Smooth muscle cell (in vitro differentiated cells): ENCODE measurements around the gene KMT2B. TPM values are rescaled to one million over a fixed set of nuclear protein-coding genes. Genes with fewer than 3 reads are reported as not detected.

Experiments used
- DNase-seq: peaks from one replicate; lab custom pipeline; 2025; ENCODE audit not compliant: unreplicated experiment; lab: John Stamatoyannopoulos, UW
- H2AFZ ChIP-seq: fragments of 200-600 bp; sonication (generic); 2 replicates; pipeline ENCODE4 v1.6.0; 2016; ENCODE audit warnings: antibody characterized with exemption, low read depth, mild to moderate bottlenecking
- H3F3A ChIP-seq: fragments of 200-600 bp; sonication (generic); 2 replicates; pipeline ENCODE4 v1.6.0; 2017; ENCODE audit warnings: antibody characterized with exemption, low read depth
- H3K27ac ChIP-seq: fragments of 200-600 bp; sonication (generic); 2 replicates; pipeline ENCODE4 v1.5.1; 2016; ENCODE audit warnings: low read depth, mild to moderate bottlenecking
- H3K27me3 ChIP-seq: fragments of 200-600 bp; sonication (generic); 2 replicates; pipeline ENCODE4 v1.6.1; 2016; ENCODE audit warnings: low read depth, mild to moderate bottlenecking
- H3K36me3 ChIP-seq: fragments of 200-600 bp; sonication (generic); 2 replicates; pipeline ENCODE4 v1.5.1; 2016; ENCODE audit warnings: low read depth
- H3K4me1 ChIP-seq: fragments of 200-600 bp; sonication (generic); 2 replicates; pipeline ENCODE4 v1.5.1; 2016; ENCODE audit warnings: low read depth
- H3K4me2 ChIP-seq: fragments of 200-600 bp; sonication (generic); 2 replicates; pipeline ENCODE4 v1.6.0; 2016; ENCODE audit warnings: mild to moderate bottlenecking
- H3K4me3 ChIP-seq: fragments of 200-600 bp; sonication (generic); 2 replicates; pipeline ENCODE4 v1.5.1; 2016; ENCODE audit warnings: mild to moderate bottlenecking
- H3K79me2 ChIP-seq: fragments of 200-600 bp; sonication (generic); 2 replicates; pipeline ENCODE4 v1.6.0; 2016; ENCODE audit warnings: low read depth, mild to moderate bottlenecking
- H3K9ac ChIP-seq: fragments of 200-600 bp; sonication (generic); 2 replicates; pipeline ENCODE4 v1.6.0; 2016; ENCODE audit warnings: low read depth
- H3K9me3 ChIP-seq: fragments of 200-600 bp; sonication (generic); replicated peaks from 2 replicates; pipeline ENCODE4 v1.5.1; 2016; ENCODE audit warnings: low read depth
- H4K20me1 ChIP-seq: fragments of 200-600 bp; sonication (generic); 2 replicates; pipeline ENCODE4 v1.6.0; 2016; ENCODE audit warnings: low read depth
- WGBS: methylation state at CpG from one replicate; pipeline ENCODE4 v1.1.7; 2016; ENCODE audit warnings: low lambda C conversion rate; 5-methylcytosine and 5-hydroxymethylcytosine counted together
- polyA plus RNA-seq: library from polyadenylated mRNA; unstranded; fragments of >200 nt; fragmentation: Nextera tagmentation; extraction: Ambion mirVana; gene quantifications from 2 replicates; pipeline ENCODE4 v1.2.1, GENCODE V29; 2016
- total RNA-seq: library from RNA; depleted of rRNA; stranded (reverse); fragments of >200 nt; gene quantifications from 2 replicates; pipeline ENCODE4 v1.2.3, GENCODE V29; 2014
- TF ChIP-seq, protein P1 (sequence below): fragments of 200-600 bp; sonication (generic); IDR thresholded peaks from 2 replicates; pipeline ENCODE4 v1.5.1; 2017; ENCODE audit warnings: borderline replicate concordance, mild to moderate bottlenecking, antibody characterized with exemption; ENCODE audit not compliant: insufficient read depth, poor library complexity, severe bottlenecking

KMT2B gene
- total and polyA plus RNA-seq, 2 experiments from 2014 or later, result 8.8 to 31.1 TPM

DNA sequence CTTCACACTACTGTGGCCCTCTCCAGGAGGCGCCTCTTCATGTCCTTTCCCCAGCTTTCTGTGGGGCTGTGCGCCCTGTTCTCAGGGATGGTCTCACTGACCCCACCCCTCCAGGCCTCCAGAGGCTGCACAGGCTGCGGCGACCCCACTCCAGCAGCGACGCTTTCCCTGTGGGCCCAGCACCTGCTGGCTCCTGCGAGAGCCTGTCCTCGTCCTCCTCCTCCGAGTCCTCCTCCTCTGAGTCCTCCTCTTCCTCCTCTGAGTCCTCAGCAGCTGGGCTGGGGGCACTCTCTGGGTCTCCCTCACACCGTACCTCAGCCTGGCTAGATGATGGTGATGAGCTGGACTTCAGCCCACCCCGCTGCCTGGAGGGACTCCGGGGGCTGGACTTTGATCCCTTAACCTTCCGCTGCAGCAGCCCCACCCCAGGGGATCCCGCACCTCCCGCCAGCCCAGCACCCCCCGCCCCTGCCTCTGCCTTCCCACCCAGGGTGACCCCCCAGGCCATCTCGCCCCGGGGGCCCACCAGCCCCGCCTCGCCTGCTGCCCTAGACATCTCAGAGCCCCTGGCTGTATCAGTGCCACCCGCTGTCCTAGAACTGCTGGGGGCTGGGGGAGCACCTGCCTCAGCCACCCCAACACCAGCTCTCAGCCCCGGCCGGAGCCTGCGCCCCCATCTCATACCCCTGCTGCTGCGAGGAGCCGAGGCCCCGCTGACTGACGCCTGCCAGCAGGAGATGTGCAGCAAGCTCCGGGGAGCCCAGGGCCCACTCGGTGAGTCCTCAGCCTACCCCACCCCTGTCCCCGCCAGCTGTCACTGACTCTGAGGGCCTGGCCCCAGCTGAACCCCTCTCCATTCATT, 68.7 kb downstream of the KMT2B start:
- Histone ChIP-seq H3K79me2 (no peaks in the 10 kb centered on the region), H3K27ac (no peak overlapping the region), H3K4me1 (no peaks in the 10 kb centered on the region), H3K9ac (no peak overlapping the region), H3F3A (no peaks in the 10 kb centered on the region), H3K4me3 (no peak overlapping the region), H3K36me3 (no peaks in the 10 kb centered on the region), H4K20me1 (no peaks in the 10 kb centered on the region), H3K27me3 (no peaks in the 10 kb centered on the region), H2AFZ (no peak overlapping the region), H3K4me2 (no peak overlapping the region), H3K9me3 (no peaks in the 10 kb centered on the region)
- no peak for DNase-seq
- TF ChIP-seq, protein P1, sequence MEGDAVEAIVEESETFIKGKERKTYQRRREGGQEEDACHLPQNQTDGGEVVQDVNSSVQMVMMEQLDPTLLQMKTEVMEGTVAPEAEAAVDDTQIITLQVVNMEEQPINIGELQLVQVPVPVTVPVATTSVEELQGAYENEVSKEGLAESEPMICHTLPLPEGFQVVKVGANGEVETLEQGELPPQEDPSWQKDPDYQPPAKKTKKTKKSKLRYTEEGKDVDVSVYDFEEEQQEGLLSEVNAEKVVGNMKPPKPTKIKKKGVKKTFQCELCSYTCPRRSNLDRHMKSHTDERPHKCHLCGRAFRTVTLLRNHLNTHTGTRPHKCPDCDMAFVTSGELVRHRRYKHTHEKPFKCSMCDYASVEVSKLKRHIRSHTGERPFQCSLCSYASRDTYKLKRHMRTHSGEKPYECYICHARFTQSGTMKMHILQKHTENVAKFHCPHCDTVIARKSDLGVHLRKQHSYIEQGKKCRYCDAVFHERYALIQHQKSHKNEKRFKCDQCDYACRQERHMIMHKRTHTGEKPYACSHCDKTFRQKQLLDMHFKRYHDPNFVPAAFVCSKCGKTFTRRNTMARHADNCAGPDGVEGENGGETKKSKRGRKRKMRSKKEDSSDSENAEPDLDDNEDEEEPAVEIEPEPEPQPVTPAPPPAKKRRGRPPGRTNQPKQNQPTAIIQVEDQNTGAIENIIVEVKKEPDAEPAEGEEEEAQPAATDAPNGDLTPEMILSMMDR, result no peak
- WGBS, result 97% methylated on average over 18 of the region's 31 CpGs

DNA sequence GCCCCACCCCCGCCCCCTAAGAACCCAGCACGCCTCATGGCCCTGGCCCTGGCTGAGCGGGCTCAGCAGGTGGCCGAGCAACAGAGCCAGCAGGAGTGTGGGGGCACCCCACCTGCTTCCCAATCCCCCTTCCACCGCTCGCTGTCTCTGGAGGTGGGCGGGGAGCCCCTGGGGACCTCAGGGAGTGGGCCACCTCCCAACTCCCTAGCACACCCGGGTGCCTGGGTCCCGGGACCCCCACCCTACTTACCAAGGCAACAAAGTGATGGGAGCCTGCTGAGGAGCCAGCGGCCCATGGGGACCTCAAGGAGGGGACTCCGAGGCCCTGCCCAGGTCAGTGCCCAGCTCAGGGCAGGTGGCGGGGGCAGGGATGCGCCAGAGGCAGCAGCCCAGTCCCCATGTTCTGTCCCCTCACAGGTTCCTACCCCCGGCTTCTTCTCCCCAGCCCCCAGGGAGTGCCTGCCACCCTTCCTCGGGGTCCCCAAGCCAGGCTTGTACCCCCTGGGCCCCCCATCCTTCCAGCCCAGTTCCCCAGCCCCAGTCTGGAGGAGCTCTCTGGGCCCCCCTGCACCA, 69.5 kb downstream of the KMT2B start:
- H3K9me3 ChIP-seq, result no peaks in the 10 kb centered on the region
- H3K4me1 ChIP-seq, result no peaks in the 10 kb centered on the region
- no peaks in the 10 kb centered on the region for H4K20me1 ChIP-seq
- H3F3A ChIP-seq, result no peaks in the 10 kb centered on the region
- no peaks in the 10 kb centered on the region for H3K79me2 ChIP-seq
- no peaks in the 10 kb centered on the region for H3K27me3 ChIP-seq
- WGBS, result 93% methylated on average over 13 of the region's 15 CpGs
- TF ChIP-seq, protein P1, result no peak
- H3K4me3 ChIP-seq, result no peak overlapping the region
- H3K36me3 ChIP-seq, result no peaks in the 10 kb centered on the region
- H3K4me2 ChIP-seq, result no peak overlapping the region
- no peak overlapping the region for H3K9ac ChIP-seq
- DNase-seq, result no peak
- no peak overlapping the region for H2AFZ ChIP-seq
- H3K27ac ChIP-seq, result no peak overlapping the region

Other genes starting within 250 kb of the KMT2B start
- 203 and 298 TPM in 2 replicates for gene KRTDAP, start 227.5 kb upstream of the KMT2B start, total RNA-seq
- gene KRTDAP, start 227.5 kb upstream of the KMT2B start, polyA plus RNA-seq, result 41.7 and 68.3 TPM in 2 replicates
- 46.5 and 132 TPM in 2 replicates for gene DMKN, start 204.4 kb upstream of the KMT2B start, total RNA-seq
- 31.2 and 75.4 TPM in 2 replicates for gene DMKN, start 204.4 kb upstream of the KMT2B start, polyA plus RNA-seq
- gene SBSN, start 189.7 kb upstream of the KMT2B start, total RNA-seq, result 14.9 and 19.8 TPM in 2 replicates
- gene SBSN, start 189.7 kb upstream of the KMT2B start, polyA plus RNA-seq, result 4.9 and 11.7 TPM in 2 replicates
- not detected in 2 replicates for gene GAPDHS, start 184.5 kb upstream of the KMT2B start, total RNA-seq
- 0.16 TPM in 1 of 2 replicates, not detected in the other for gene GAPDHS, start 184.5 kb upstream of the KMT2B start, polyA plus RNA-seq
- 128 and 168 TPM in 2 replicates for gene TMEM147, start 172.4 kb upstream of the KMT2B start, total RNA-seq
- 291 and 293 TPM in 2 replicates for gene TMEM147, start 172.4 kb upstream of the KMT2B start, polyA plus RNA-seq
- gene ATP4A, start 154.3 kb upstream of the KMT2B start, total RNA-seq, result not detected in 2 replicates
- not detected in 2 replicates for gene ATP4A, start 154.3 kb upstream of the KMT2B start, polyA plus RNA-seq
- gene PMIS2, start 131.8 kb upstream of the KMT2B start, total RNA-seq, result not detected in 2 replicates
- gene PMIS2, start 131.8 kb upstream of the KMT2B start, polyA plus RNA-seq, result not detected in 2 replicates
- gene HAUS5, start 105.3 kb upstream of the KMT2B start, total RNA-seq, result 6.3 and 6.4 TPM in 2 replicates
- 14.0 and 15.8 TPM in 2 replicates for gene HAUS5, start 105.3 kb upstream of the KMT2B start, polyA plus RNA-seq
- gene RBM42, start 89.0 kb upstream of the KMT2B start, total RNA-seq, result 37.2 and 42.4 TPM in 2 replicates
- gene RBM42, start 89.0 kb upstream of the KMT2B start, polyA plus RNA-seq, result 143 and 155 TPM in 2 replicates
- not detected in 2 replicates for gene ETV2, start 76.3 kb upstream of the KMT2B start, total RNA-seq
- gene ETV2, start 76.3 kb upstream of the KMT2B start, polyA plus RNA-seq, result 2.9 and 3.8 TPM in 2 replicates
- 521 and 971 TPM in 2 replicates for gene COX6B1, start 69.7 kb upstream of the KMT2B start, total RNA-seq
- gene COX6B1, start 69.7 kb upstream of the KMT2B start, polyA plus RNA-seq, result 622 and 683 TPM in 2 replicates
- 4.2 TPM in 1 of 2 replicates, not detected in the other for gene UPK1A, start 51.5 kb upstream of the KMT2B start, total RNA-seq
- gene UPK1A, start 51.5 kb upstream of the KMT2B start, polyA plus RNA-seq, result 1.0 TPM in 1 of 2 replicates, not detected in the other
- not detected in 2 replicates for gene ZBTB32, start 13.4 kb upstream of the KMT2B start, total RNA-seq
- gene ZBTB32, start 13.4 kb upstream of the KMT2B start, polyA plus RNA-seq, result 1.0 and 1.3 TPM in 2 replicates
- 1.2 and 1.7 TPM in 2 replicates for gene IGFLR1, start 24.4 kb downstream of the KMT2B start, total RNA-seq
- 1.4 and 6.3 TPM in 2 replicates for gene IGFLR1, start 24.4 kb downstream of the KMT2B start, polyA plus RNA-seq
- gene U2AF1L4, start 27.4 kb downstream of the KMT2B start, total RNA-seq, result 14.6 and 17.0 TPM in 2 replicates
- 29.3 and 31.5 TPM in 2 replicates for gene U2AF1L4, start 27.4 kb downstream of the KMT2B start, polyA plus RNA-seq
- gene PSENEN, start 27.6 kb downstream of the KMT2B start, total RNA-seq, result 53.3 and 65.4 TPM in 2 replicates
- gene PSENEN, start 27.6 kb downstream of the KMT2B start, polyA plus RNA-seq, result 137 and 167 TPM in 2 replicates
- 17.8 and 20.3 TPM in 2 replicates for gene LIN37, start 30.6 kb downstream of the KMT2B start, total RNA-seq
- 16.4 and 24.2 TPM in 2 replicates for gene LIN37, start 30.6 kb downstream of the KMT2B start, polyA plus RNA-seq
- gene HSPB6, start 39.0 kb downstream of the KMT2B start, total RNA-seq, result 19.1 and 20.6 TPM in 2 replicates
- 173 and 254 TPM in 2 replicates for gene HSPB6, start 39.0 kb downstream of the KMT2B start, polyA plus RNA-seq
- 6.1 and 13.7 TPM in 2 replicates for gene PROSER3, start 40.2 kb downstream of the KMT2B start, total RNA-seq
- gene PROSER3, start 40.2 kb downstream of the KMT2B start, polyA plus RNA-seq, result 24.8 and 32.3 TPM in 2 replicates
- gene ARHGAP33, start 57.6 kb downstream of the KMT2B start, total RNA-seq, result 5.3 and 8.2 TPM in 2 replicates
- 5.7 and 14.0 TPM in 2 replicates for gene ARHGAP33, start 57.6 kb downstream of the KMT2B start, polyA plus RNA-seq
- gene PRODH2, start 94.8 kb downstream of the KMT2B start, total RNA-seq, result not detected in 2 replicates
- gene PRODH2, start 94.8 kb downstream of the KMT2B start, polyA plus RNA-seq, result not detected in 2 replicates
- 0.31 TPM in 1 of 2 replicates, not detected in the other for gene NPHS1, start 134.5 kb downstream of the KMT2B start, total RNA-seq
- gene NPHS1, start 134.5 kb downstream of the KMT2B start, polyA plus RNA-seq, result 0.46 TPM in 1 of 2 replicates, not detected in the other
- gene KIRREL2, start 138.9 kb downstream of the KMT2B start, total RNA-seq, result 0.18 and 2.1 TPM in 2 replicates
- gene KIRREL2, start 138.9 kb downstream of the KMT2B start, polyA plus RNA-seq, result 0.56 and 0.64 TPM in 2 replicates
- 40.1 and 81.8 TPM in 2 replicates for gene APLP1, start 150.6 kb downstream of the KMT2B start, total RNA-seq
- 98.3 and 114 TPM in 2 replicates for gene APLP1, start 150.6 kb downstream of the KMT2B start, polyA plus RNA-seq
- gene NFKBID, start 182.5 kb downstream of the KMT2B start, total RNA-seq, result 4.2 and 4.9 TPM in 2 replicates
- gene NFKBID, start 182.5 kb downstream of the KMT2B start, polyA plus RNA-seq, result 9.0 and 11.1 TPM in 2 replicates
- gene HCST, start 184.5 kb downstream of the KMT2B start, total RNA-seq, result 0.81 TPM in 1 of 2 replicates, not detected in the other
- 2.6 and 3.4 TPM in 2 replicates for gene HCST, start 184.5 kb downstream of the KMT2B start, polyA plus RNA-seq
- not detected in 2 replicates for gene TYROBP, start 190.3 kb downstream of the KMT2B start, total RNA-seq
- not detected in 2 replicates for gene TYROBP, start 190.3 kb downstream of the KMT2B start, polyA plus RNA-seq
- gene LRFN3, start 218.4 kb downstream of the KMT2B start, total RNA-seq, result 6.0 and 6.2 TPM in 2 replicates
- 15.3 and 15.5 TPM in 2 replicates for gene LRFN3, start 218.4 kb downstream of the KMT2B start, polyA plus RNA-seq